COLO668 (cell line): Measurements from ENCODE around the gene CSTPP1.
"Not testable (repeated sequence)": the region's sequence is repeated elsewhere in the genome, so short reads cannot be mapped to it uniquely, and the experiment has no call there.

Source experiments
- DNase-seq: peaks from one replicate; lab custom pipeline; 2025; ENCODE audit not compliant: unreplicated experiment; lab: John Stamatoyannopoulos, UW

CSTPP1 gene

DNA sequence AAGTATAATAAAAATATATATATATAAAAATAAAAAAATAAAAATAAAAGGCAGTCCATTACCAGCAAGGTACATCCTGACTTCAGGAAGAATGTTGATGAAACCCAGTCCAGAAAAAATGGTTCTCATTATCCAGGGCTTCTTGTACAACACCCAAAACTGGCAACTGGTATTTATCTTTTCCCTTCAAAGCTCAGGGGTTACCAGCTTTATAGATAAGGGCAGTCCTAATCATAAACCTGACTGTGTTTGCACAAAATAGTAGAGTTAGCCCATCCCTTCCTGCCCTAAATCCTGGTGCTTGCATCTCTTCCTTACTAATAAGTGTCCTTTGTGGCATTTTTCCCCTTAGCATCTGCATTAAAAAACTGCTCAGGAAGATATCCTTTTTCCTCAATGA is 97.5 kb downstream of the CSTPP1 start:
- DNase-seq = no peak

GRCh38 chr11:47035108-47035507 is 98.5 kb downstream of the CSTPP1 start:
- DNase-seq = no peak

DNA sequence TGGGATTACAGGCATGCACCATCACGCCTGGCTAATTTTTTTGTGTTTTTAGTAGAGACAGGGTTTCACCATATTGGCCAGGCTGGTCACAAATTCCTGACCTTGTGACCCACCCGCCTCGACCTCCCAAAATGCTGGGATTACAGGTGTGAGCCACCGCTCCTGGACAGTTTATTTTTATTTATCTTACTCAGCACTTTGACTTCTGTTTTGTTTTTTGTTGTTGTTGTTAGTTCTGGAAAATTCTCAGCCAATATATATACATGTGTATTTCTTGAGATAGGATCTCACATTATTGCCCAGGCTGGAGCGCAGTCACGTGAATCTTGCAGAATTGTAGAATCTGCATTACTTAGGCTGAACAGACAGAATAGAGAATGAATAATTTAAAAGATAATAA is 107.6 kb downstream of the CSTPP1 start:
- DNase-seq = no peak

DNA sequence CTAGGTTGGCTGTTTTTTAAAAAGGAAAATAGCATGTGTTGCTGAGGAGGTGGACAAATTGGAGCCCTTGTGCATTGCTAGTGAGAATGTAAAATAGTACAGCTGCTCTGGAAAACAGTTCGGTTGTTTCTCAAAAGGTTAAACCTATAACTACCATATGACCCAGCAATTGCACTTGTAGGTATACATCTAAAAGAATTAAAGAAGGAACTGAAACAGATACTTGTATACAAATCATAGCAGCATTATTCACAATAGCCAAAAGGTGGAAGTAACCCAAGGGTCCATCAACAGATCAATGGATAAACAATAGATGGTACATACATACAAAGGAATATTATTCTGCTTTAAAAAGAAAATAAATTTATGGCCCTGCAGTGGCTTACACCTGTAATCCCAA is 111.4 kb downstream of the CSTPP1 start:
- DNase-seq = no peak

GRCh38 chr11:47050284-47050683 is 113.7 kb downstream of the CSTPP1 start:
- DNase-seq = no peak

- no peak for DNase-seq
These were observed 114.7 kb downstream of the CSTPP1 start for GRCh38 chr11:47051217-47051616.

DNA sequence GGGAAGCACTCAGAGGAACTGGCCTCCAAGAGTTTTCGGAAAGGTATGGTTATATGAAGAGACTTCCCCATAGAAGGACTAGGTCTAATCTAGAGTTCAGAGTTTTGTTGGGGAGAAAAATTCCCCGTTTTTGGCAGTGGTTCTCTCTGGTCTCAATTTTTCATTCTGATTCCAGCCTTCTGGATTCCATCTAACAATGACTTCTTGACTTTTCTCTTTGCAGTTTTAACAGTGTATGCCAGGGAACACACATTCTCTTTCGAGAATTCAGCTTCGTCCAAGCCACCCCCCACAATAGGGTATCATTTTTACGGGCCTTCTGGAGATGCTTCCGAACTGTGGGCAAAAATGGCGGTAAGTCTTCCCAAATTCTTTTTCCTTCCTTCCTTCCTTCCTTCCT is 115.6 kb downstream of the CSTPP1 start:
- no peak for DNase-seq

- DNase-seq = no peak
These were observed 116.0 kb downstream of the CSTPP1 start for GRCh38 chr11:47052576-47052975.

DNA sequence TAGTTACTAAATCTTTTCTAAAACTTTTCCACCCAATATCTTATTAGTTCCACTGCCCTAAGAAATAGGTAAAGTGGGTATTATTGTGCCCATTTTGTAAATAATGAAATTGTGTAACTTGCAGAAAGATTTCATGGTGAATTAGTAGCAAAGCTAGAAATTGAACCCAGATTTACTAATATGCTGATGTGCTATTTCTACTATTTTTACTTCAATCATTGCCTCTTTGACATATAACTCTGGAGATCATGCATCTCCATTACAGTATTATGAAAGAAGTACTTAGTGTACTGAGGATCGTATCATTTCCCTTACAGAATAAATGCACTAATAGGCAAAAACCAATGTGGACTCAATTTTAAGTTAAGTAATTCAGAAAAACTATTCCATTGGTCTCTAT is 119.0 kb downstream of the CSTPP1 start:
- DNase-seq = no peak

DNA sequence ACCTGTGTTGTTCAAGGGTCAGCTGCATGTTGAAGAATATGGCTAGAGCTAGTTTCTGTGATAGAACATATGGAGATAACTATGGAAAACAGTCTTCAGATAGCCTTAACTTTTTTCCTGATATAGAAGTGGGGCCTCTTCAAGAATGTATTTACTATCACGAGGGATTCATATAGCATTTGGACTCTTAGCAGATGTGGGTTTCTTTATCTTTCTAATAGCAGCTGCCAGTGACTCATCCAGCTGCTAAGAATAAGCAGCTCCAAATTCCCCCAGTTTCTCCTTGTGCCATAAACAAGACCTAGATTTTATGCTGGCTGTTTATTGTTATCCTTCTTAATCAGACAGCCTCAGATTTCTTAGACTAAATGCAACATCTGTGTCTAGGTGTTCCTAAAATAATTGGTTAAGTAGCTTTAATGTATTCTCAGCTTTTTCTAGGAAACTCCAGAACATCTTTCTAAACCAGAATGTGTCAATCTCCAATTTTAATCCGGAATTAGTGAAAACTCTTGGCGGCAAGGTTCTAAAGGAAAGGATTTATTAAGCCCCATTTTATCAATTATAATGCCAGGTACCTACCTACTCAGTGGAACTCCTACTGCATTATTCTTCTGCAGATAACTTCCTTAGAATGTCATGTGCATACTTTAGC is 119.8 kb downstream of the CSTPP1 start:
- DNase-seq = no peak

GRCh38 chr11:47057365-47057764 is 120.8 kb downstream of the CSTPP1 start:
- no peak for DNase-seq

GRCh38 chr11:47060807-47061206 is 124.2 kb downstream of the CSTPP1 start:
- DNase-seq = no peak

DNA sequence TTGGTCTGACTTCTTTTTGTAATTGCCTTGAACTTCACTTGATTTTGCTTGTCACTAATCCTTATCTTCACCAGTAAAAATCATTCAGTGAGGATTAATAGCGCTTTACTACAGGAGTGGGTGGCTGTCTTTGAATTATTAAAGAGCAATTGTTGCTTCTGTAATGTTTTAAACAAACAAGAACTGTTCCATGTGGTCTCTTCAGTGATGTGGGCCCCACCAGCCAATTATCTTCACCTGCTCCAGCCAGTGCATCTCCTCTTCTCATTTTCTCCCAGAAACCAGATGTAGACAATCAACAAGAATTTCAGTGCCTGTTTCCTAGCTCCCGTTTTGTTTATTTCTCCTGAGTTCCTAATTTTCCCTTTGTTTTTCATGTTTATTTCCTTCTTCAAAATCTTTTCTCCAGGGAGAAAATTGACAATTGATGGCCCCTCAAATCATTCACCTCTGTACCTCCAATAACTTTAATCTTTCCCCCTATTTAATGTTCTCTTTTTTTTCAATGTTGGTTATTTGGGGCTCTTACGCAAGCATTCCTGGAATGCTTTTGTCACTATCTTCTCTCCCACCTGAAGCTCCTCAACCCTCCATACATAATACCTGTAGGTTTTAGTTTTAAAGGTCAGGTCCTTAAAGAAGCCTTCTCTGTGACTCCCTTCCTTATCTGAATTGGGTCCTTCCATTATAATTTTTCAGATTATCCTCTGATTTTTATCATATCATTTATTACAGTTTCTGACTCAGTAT is 125.0 kb downstream of the CSTPP1 start:
- DNase-seq = peak; percentile 17

- DNase-seq = no peak
These were observed 126.2 kb downstream of the CSTPP1 start for GRCh38 chr11:47062736-47063135.

DNA sequence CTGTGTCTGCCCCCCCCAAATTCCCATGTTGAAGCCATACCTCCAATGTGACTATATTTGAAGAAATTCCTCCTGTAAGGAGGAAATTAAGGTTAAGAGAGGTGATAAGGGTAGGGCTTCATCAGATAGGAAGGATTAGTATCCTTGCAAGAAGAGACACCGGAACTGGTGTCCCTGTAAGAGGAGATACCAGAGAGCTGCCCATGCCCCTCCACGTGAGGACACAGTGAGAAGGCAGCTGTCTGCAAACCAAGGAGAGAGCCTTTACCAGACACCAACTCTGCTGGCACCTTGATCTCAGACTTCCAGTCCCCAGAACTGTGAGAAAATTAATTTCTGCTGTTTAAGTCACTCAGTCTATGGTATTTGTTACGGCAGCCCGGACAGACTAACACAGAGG is 130.8 kb downstream of the CSTPP1 start:
- no peak for DNase-seq

DNA sequence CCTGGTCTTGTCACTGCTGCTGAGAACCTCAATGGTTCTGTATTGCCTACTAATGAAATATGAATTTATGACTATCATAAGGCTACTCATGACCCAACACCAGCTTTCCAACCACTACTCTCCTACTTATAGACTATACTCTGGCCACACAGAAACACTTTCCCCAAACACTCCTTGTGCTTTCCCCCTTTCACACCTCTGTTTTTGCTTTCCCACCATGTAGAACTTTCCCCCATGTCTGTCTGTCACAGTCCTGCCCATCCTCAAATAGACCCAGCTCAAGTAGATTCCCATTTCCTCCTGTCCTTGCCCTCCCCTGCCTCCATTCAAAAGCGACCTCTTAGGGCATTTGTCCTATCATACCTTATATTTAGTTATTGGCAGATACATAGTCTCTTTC is 134.2 kb downstream of the CSTPP1 start:
- DNase-seq = no peak

GRCh38 chr11:47071341-47071740 is 134.8 kb downstream of the CSTPP1 start:
- no peak for DNase-seq

- no peak for DNase-seq
These were observed 135.3 kb downstream of the CSTPP1 start for GRCh38 chr11:47071791-47072261.

DNA sequence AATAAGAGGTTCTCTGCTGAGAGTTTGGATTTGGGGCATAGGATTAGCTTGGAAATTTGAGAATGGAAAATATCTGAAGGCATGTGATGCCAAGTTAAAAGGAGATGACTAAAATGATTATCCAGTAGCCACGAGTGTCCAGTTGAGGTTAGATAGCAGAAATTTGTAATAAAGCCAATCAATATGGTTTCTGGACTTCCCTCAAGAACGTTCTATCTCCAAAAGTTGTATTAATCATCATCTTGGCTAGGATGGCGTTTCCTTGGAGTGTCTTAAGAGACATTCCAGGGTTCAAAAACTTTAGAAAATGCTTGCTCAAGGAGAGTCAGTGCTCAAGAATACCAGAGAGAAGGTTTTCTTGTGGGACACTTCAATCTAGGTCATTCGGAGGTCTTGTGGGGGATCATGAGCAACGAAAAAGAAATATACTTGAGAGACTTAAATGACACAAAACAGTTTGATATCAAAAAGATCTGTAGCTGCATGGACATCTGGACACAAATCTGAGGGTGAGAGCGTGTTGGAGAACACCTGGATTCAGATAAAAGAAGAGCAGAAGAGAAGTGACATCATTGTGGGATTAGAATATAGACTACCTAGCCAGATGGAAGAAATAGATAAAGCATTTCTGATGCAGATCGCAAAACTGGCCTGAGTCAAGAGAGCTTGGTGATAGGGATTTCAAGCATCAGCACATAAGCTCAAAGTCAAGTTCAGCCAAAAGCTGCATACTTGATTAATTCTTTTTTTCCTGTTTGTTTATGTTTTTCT is 142.4 kb downstream of the CSTPP1 start:
- DNase-seq = no peak

DNA sequence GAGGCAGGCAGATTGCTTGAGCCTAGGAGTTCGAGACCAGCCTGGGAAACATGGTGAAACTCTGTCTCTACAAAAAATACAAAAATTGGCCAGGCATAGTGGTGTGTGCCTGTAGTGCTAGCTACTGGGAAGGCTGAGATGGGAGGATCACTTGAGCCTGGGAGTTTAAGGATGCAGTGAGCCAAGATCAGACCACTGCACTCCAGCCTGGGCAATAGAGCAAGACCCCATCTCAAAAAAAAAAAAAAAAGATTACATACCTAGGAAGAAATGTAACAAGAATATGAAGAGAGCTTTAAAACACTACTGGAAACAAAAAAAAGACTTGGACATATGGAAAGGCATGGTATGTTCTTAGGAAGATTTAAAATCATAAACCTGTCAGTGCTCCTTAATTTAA is 144.2 kb downstream of the CSTPP1 start:
- DNase-seq = not testable (repeated sequence)

GRCh38 chr11:47083913-47084312 is 147.4 kb downstream of the CSTPP1 start:
- no peak for DNase-seq

GRCh38 chr11:47087801-47088200 is 151.2 kb downstream of the CSTPP1 start:
- no peak for DNase-seq
